Measurements from ENCODE around the gene RASAL1. TPM values are rescaled to one million over a fixed set of nuclear protein-coding genes. Genes with fewer than 3 reads are reported as not detected.
A peak's percentile ranks its signal among the peaks of the same experiment; 100 is the strongest.

RASAL1 gene
- total and polyA plus RNA-seq, 7 donors = 0.89 TPM; not detected in 6

DNA sequence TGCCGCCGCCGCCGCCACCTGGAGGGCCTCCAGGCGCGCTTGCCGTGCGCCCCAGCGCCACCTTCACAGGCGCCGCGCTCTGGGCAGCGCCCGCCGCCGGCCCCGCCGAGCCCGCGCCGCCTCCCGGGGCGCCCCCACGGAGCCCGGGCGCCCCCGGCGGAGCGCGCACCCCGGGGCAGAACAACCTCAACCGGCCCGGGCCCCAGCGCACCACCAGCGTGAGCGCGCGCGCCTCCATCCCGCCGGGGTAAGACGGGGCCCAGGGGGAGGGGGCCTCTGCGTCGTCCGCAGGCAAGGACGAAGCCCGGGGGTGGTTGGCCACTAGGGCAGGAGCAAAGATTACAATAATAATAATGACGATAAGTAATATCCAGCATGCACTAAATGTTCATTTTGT, 57.7 kb downstream of the RASAL1 start:
- DNase-seq (peak in 1 of 2 donors; percentile 33), ATAC-seq (no peak)
- Histone ChIP-seq H3K36me3 (ENCODE audit: insufficient read depth in 1 of 2, low read depth in 1 of 2) (no peaks in the 10 kb centered on the region), H3K4me1 (no peaks in the 10 kb centered on the region), H3K9me3 (no peaks in the 10 kb centered on the region), H3K27me3 (ENCODE audit: insufficient read depth in 3 of 3, low read length in 2 of 3) (peaks cover 6 to 27% (median 9%) of the 10 kb centered on the region in 3 donors), H3K4me3 (no peak overlapping the region), H3K27ac (no peak overlapping the region)
- 10 to 24% (median 18%) methylated on average over 20 to 48 of the region's 48 CpGs for WGBS, 3 donors
- intact Hi-C loops (cut with DNase I) = no loop called here
- TF ChIP-seq, protein P1, sequence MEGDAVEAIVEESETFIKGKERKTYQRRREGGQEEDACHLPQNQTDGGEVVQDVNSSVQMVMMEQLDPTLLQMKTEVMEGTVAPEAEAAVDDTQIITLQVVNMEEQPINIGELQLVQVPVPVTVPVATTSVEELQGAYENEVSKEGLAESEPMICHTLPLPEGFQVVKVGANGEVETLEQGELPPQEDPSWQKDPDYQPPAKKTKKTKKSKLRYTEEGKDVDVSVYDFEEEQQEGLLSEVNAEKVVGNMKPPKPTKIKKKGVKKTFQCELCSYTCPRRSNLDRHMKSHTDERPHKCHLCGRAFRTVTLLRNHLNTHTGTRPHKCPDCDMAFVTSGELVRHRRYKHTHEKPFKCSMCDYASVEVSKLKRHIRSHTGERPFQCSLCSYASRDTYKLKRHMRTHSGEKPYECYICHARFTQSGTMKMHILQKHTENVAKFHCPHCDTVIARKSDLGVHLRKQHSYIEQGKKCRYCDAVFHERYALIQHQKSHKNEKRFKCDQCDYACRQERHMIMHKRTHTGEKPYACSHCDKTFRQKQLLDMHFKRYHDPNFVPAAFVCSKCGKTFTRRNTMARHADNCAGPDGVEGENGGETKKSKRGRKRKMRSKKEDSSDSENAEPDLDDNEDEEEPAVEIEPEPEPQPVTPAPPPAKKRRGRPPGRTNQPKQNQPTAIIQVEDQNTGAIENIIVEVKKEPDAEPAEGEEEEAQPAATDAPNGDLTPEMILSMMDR (IDR thresholded peaks at IDR 0.05) = no peak

DNA sequence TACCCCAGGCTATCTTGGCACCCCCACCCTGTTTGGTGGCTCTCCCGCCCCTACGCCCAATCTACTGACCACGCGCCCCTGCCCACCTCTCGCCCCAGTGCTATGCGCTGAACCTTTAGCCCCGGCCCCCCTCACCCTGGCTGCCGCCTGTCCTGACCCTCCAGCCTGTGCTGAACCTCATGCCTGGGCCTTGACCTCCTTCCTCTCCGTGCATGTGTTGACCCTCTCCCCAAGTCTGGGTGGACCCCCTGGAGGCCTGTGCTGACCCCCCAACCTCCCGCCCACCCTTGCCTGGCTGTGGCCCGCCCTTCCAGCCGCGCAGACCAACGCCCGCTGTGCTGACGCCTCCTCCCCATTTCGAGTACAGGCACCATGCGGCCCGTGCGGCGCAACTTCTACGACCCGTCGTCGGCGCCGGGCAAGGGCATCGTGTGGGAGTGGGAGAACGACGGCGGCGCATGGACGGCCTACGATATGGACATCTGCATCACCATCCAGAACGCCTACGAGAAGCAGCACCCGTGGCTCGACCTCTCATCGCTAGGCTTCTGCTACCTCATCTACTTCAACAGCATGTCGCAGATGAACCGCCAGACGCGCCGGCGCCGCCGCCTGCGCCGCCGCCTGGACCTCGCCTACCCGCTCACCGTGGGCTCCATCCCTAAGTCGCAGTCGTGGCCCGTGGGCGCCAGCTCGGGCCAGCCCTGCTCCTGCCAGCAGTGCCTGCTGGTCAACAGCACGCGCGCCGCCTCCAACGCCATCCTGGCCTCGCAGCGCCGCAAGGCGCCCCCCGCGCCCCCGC, 58.3 kb downstream of the RASAL1 start:
- intact Hi-C loops (cut with DNase I) = no loop called here
- Histone ChIP-seq H3K36me3 (ENCODE audit: insufficient read depth in 1 of 2, low read depth in 1 of 2) (no peaks in the 10 kb centered on the region), H3K9me3 (no peaks in the 10 kb centered on the region), H3K4me3 (no peak overlapping the region), H3K4me1 (no peaks in the 10 kb centered on the region), H3K27me3 (ENCODE audit: insufficient read depth in 3 of 3, low read length in 2 of 3) (peaks cover 6 to 24% (median 9%) of the 10 kb centered on the region in 3 donors), H3K27ac (no peak overlapping the region)
- TF ChIP-seq, protein P1 (IDR thresholded peaks at IDR 0.05) = no peak
- DNase-seq (peak in 1 of 2 donors; percentile 34), ATAC-seq (no peak)
- WGBS, 3 donors = 16 to 26% (median 23%) methylated on average over 63 to 70 of the region's 70 CpGs

DNA sequence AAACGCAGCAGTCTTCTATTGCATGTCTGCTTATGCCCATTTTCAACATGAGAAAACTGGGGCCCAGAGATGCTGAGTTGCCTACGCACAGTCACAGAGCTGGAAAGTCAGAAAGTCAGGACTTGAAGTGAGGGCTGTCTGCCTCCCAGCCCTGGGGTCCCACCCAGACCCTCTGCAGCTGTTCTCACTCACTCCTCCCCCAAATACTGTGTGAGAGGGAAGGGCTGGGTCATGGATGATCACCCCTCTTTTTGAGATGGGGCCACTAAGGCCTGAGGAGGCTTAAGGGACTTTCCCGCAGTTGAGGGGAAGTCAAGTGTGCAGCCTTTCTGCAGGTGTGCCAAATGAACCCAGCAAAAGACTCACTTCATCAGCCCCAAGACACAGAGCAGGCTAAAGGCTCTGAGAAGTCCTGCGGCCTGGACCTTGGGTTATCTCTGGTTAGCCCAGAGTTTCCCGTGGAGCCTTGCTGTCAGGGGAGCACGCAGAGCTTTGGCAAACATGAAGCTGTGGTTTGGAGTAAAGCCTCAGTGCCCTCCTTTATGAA, 60.4 kb downstream of the RASAL1 start:
- H3K36me3 ChIP-seq (ENCODE audit: insufficient read depth in 1 of 2, low read depth in 1 of 2) = no peaks in the 10 kb centered on the region
- H3K27ac ChIP-seq = no peak overlapping the region
- peaks cover 6 to 17% (median 9%) of the 10 kb centered on the region in 3 donors for H3K27me3 ChIP-seq (ENCODE audit: insufficient read depth in 3 of 3, low read length in 2 of 3)
- TF ChIP-seq, protein P1 (IDR thresholded peaks at IDR 0.05) = no peak
- H3K4me1 ChIP-seq = no peaks in the 10 kb centered on the region
- WGBS, 3 donors = 63 to 69% (median 65%) methylated on average over 6 of the region's 6 CpGs
- intact Hi-C loops (cut with DNase I) = no loop called here
- ATAC-seq (no peak), DNase-seq (peak in 1 of 2 donors; percentile 34)
- no peak overlapping the region for H3K4me3 ChIP-seq
- no peaks in the 10 kb centered on the region for H3K9me3 ChIP-seq

DNA sequence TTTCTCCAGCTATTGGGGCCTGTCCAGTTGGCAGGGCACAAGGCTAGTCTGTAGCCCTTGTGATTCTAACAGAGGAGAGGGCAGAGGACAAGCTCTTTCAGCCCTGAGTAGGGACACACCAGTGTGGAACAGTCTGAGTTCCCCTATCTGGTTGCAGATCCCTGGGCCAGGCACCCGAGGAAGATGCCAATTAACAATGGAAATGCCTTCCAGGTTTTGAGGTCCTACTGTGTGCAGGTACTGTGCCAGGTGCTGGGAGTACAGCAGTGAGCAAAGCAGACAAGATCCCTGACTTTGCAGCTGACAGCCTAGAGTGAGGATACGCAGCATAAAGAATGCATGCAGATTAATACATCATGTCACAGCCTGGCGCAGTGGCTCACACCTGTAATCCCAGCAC, 62.0 kb downstream of the RASAL1 start:
- WGBS, 3 donors = 71 to 73% (median 72%) methylated on average over 3 of the region's 3 CpGs
- peaks cover 2 to 14% (median 6%) of the 10 kb centered on the region in 3 donors for H3K27me3 ChIP-seq (ENCODE audit: insufficient read depth in 3 of 3, low read length in 2 of 3)

More for the DNA sequence above, 62.0 kb downstream of the RASAL1 start:
- no peak overlapping the region for H3K27ac ChIP-seq
- DNase-seq (peak in 1 of 2 donors; percentile 20), ATAC-seq (no peak)
- intact Hi-C loops (cut with DNase I) = no loop called here
- no peaks in the 10 kb centered on the region for H3K4me1 ChIP-seq
- no peaks in the 10 kb centered on the region for H3K36me3 ChIP-seq (ENCODE audit: insufficient read depth in 1 of 2, low read depth in 1 of 2)
- no peaks in the 10 kb centered on the region for H3K9me3 ChIP-seq
- H3K4me3 ChIP-seq = no peak overlapping the region
- TF ChIP-seq, protein P1 (IDR thresholded peaks at IDR 0.05) = no peak

Measured in psoas muscle (tissue), 8 donors.